ENCODE results near the gene SHISAL2A.

SHISAL2A gene

GRCh38 chr1:52614671-52615070 lies 18.3 kb upstream of the SHISAL2A start:
- H3K4me3 ChIP-seq (ENCODE audit: control insufficient read depth, low read depth, low read length), result no peak overlapping the region
- DNase-seq (ENCODE audit: low read depth), result no peak
- TF ChIP-seq CTCF (IDR thresholded peaks at IDR 0.05; ENCODE audit: control insufficient read depth, insufficient read depth, low read depth, low read length, missing control alignments), result no peak

- no peak for TF ChIP-seq CTCF (IDR thresholded peaks at IDR 0.05; ENCODE audit: control insufficient read depth, insufficient read depth, low read depth, low read length, missing control alignments)
- H3K4me3 ChIP-seq (ENCODE audit: control insufficient read depth, low read depth, low read length), result no peak overlapping the region
- no peak for DNase-seq (ENCODE audit: low read depth)
Observed at GRCh38 chr1:52615489-52616042, 17.4 kb upstream of the SHISAL2A start.

- no peak overlapping the region for H3K4me3 ChIP-seq (ENCODE audit: control insufficient read depth, low read depth, low read length)
- TF ChIP-seq CTCF (IDR thresholded peaks at IDR 0.05; ENCODE audit: control insufficient read depth, insufficient read depth, low read depth, low read length, missing control alignments), result no peak
- DNase-seq (ENCODE audit: low read depth), result no peak
Observed at GRCh38 chr1:52621950-52622349, 11.0 kb upstream of the SHISAL2A start.

GRCh38 chr1:52623812-52624211 lies 9.2 kb upstream of the SHISAL2A start:
- no peak for TF ChIP-seq CTCF (IDR thresholded peaks at IDR 0.05; ENCODE audit: control insufficient read depth, insufficient read depth, low read depth, low read length, missing control alignments)
- no peak for DNase-seq (ENCODE audit: low read depth)

GRCh38 chr1:52627028-52627427 lies 5.9 kb upstream of the SHISAL2A start:
- TF ChIP-seq CTCF (IDR thresholded peaks at IDR 0.05; ENCODE audit: control insufficient read depth, insufficient read depth, low read depth, low read length, missing control alignments), result no peak
- no peak overlapping the region for H3K4me3 ChIP-seq (ENCODE audit: control insufficient read depth, low read depth, low read length)
- no peak for DNase-seq (ENCODE audit: low read depth)

More at GRCh38 chr1:52623812-52624211, 9.2 kb upstream of the SHISAL2A start:
- no peak overlapping the region for H3K4me3 ChIP-seq (ENCODE audit: control insufficient read depth, low read depth, low read length)

- no peak for DNase-seq (ENCODE audit: low read depth)
Observed at GRCh38 chr1:52628614-52629324, 4.2 kb upstream of the SHISAL2A start.

More at GRCh38 chr1:52628614-52629324, 4.2 kb upstream of the SHISAL2A start:
- no peak overlapping the region for H3K4me3 ChIP-seq (ENCODE audit: control insufficient read depth, low read depth, low read length)
- no peak for TF ChIP-seq CTCF (IDR thresholded peaks at IDR 0.05; ENCODE audit: control insufficient read depth, insufficient read depth, low read depth, low read length, missing control alignments)
